NCI-H2171 (cell line): ENCODE measurements around the gene LMO7.

Experiments used
- DNase-seq: peaks from one replicate; lab custom pipeline; 2025; lab: John Stamatoyannopoulos, UW

LMO7 gene

DNA sequence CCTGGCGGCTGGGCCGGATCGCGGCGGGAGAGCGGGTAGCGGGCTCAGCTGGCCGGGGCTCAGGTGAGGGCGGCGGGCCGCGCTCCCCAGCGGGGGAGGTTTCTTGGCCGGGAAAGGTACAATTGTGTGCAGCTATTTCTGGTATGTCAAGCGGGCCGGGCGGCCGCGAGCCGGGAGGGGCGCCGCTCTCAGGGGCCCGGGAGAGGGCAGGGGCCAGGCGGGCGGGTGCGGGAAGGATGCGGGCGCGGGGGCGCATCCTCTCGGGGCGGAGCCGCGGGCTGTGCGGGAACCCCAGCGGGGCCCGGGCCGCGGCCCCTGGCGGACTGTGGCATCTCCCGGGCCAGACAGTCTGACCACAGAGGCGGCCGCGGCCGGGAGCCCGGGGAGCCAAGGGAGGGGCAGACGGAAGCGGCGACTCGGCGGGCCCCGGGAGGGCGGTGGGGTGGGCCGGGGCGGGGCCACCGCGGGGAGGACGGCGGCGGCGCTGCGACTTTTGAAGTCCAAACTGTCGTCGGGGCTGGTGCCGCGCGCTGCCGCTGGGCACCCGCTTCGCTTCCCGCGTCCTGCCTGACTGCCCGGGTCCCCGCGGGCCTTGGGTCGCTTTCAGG, at the start of gene LMO7:
Gene LMO7 (plus strand): TSS at position 503 of the 608 bp plus-strand sequence. CDS start 328 bp downstream, outside the sequence.
- no peak for DNase-seq

DNA sequence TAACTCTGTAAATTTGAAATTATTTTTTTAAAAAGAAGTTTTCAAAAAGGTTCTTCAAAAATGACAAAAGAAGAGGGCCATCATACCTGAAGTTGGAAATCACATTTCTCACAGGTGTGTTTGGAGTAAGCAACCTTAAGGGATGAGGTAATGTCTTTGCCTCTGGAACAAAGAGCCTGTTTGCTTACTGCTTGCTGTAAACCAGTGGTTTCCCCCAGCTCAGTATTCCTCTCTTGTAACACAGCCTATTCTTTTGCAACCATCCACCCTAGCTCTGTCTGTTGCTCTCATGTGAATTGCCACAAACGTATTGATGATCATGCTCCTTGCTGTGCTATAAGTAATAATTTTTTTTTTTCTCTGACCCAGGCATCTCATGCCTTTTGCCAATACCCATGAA, 48.5 kb upstream of the LMO7 start:
- DNase-seq: no peak

DNA sequence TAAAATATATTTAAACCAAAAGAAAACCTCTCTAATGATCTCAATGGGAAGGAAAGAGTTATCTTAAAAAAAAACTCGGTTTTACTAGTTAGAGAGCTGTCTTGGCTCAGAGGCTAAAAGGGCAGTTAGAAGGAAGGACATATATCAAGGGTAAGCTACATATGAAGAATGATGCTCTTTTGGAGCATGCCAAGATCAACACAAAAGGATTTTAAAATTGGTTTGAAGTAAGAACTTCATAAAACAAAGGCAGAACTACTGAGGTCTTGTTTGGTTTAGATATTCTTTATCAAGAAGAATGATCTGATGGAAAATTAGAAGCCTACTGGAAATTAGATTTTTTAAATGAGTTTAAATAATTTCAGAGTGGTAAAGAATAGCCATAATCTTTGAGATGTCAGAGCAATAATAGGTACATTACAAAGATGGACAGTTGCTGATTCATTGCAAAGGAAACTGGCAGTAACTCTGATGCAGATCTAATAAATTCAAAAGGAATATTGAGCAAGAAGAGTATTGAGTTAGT, 39.4 kb upstream of the LMO7 start:
- DNase-seq: no peak

- no peak for DNase-seq
These were observed 35.8 kb upstream of the LMO7 start for GRCh38 chr13:75600371-75600770.

- no peak for DNase-seq
These were observed 33.1 kb upstream of the LMO7 start for GRCh38 chr13:75603038-75603437.

DNA sequence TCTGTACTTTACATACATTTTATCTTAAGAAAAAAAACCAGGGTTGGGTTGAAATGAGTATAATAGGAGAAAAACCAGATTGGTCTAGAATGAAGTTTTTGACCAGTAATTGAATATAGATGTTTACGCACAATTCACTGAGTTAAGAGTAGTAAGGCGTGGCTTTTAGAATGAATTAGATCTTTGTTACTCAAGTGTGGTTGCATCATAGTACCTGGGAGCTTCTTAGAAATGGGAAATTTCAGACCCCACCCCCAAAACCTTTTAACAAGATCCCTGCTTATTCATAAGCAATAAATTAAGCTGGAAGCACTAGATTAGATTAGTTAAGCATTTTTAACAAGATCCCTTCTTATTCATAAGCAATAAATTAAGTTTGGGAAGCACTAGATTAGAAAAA, 28.7 kb upstream of the LMO7 start:
- DNase-seq: no peak

DNA sequence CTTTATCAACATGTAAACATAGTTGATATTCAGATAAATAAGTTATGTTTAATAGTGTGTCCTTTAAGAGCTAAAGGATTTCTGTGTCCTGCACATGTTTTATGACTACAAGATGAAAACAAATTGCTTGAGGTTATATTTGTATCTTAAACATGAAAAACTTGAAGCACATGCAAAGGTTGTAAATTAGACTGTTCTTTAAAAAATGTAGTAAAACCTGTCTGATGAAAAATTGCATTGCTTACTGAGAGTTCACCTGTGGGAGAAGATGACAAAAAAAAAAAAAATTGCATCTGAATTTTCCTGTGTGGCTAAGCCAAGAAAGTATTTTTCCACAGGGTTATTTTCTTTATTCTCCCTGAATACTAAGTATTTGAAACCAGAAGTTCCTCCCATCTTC, 25.7 kb upstream of the LMO7 start:
- no peak for DNase-seq

GRCh38 chr13:75612354-75612753, 23.8 kb upstream of the LMO7 start:
- DNase-seq: no peak

- DNase-seq: no peak
These were observed 18.9 kb upstream of the LMO7 start for GRCh38 chr13:75617230-75617629.

DNA sequence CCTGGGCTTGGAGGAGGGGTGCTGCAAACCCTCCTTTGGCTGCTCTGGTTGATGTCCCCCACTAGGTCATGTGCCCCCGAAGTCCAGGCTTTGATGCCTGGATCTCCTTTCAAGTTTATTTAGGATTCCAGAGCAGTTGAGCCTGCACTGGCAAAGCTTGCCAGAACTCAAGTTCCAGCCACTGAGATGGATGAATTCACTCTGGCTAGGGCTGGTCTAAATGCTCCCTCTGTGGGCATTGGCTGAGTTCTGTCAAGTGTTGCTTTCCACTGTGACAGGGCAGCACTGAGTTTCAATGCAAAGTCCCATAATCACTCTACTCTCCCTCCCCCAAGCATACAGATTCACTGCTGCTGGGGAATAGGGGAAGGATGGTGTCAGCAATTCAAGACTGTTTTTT, 17.8 kb upstream of the LMO7 start:
- DNase-seq: no peak

DNA sequence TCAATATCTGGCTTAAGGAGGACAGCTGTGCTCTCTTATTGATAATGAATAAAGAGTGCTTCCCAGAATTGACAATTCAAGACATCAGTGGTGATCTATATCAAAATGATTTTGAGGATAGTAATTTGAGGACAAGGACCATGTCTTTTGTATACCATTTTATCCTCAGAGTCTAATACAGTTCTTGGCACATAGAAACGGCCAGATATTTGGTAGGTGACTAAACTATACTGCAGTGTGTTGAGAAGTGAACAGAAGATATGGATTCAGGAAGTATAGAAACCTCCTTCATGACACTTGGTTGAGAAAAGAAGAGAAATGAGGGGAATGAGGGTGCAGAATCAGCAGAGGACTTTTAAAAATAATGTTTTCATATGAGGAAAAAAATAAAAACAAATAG, 16.1 kb upstream of the LMO7 start:
- no peak for DNase-seq

DNA sequence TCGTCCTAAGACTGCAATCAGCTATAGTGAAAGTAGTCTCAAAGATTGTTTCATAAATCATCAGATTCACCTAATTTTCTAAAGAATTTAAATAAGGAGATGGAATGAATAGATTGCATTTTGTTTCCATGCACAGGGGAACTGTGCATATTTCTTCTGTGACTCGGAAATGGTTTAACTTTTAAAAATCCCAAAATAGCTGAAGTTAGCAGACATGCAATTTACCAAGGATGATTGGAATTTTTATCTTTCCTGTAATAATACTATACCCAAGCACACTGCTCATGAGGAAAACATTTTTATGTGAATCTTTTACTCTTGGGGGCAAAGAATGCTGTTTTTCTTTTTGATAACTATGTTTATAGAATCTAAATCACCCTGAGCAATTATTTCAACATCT, 15.0 kb upstream of the LMO7 start:
- DNase-seq: no peak

GRCh38 chr13:75628801-75629200, 7.3 kb upstream of the LMO7 start:
- no peak for DNase-seq

- no peak for DNase-seq
These were observed 2.8 kb upstream of the LMO7 start for GRCh38 chr13:75633285-75633684.

GRCh38 chr13:75635101-75635827, 866 bp upstream of the LMO7 start:
- no peak for DNase-seq

GRCh38 chr13:75636436-75637180, 478 bp downstream of the LMO7 start:
- DNase-seq: no peak

- DNase-seq: no peak
These were observed 1.1 kb downstream of the LMO7 start for GRCh38 chr13:75637181-75637750.

DNA sequence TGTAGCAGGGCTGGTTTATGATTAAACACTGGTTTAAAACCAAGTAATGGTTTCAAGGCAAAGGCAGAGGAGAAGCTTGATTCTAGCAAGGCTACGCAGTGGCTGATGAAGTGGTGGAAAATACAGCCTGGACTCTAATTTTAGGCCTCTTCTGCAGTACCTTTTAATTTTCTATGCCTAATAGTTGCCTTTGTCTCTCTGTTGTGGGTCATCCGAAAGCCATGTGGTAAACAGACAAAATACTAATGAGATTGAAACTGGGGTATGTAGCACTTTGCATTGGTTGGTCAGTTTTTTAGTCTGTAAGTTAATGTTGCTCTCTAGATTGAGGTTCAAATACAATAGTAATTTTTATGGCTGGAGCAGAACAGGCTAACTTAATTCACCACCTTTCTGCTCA, 3.3 kb downstream of the LMO7 start:
- DNase-seq: no peak

- DNase-seq: no peak
These were observed 4.9 kb downstream of the LMO7 start for GRCh38 chr13:75641026-75641425.

DNA sequence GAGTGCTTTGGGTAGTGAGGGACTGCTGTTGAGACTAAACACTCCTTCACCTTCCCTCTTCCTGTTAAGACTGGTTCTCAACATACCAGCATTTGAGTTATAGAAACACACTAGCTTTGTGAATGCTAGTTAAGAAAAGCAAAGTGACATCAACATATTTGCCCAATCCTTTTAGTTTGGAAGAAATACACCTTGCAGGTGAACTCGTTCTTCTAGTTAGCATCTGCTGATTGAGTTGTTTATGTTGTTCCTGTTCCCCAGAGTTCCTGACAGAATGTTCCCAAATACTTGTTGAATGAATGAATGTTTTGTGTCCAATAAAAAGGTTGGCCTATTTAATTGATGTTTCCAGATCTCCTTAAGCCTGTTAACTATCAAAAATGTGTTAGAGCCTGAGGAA, 7.1 kb downstream of the LMO7 start:
- no peak for DNase-seq

DNA sequence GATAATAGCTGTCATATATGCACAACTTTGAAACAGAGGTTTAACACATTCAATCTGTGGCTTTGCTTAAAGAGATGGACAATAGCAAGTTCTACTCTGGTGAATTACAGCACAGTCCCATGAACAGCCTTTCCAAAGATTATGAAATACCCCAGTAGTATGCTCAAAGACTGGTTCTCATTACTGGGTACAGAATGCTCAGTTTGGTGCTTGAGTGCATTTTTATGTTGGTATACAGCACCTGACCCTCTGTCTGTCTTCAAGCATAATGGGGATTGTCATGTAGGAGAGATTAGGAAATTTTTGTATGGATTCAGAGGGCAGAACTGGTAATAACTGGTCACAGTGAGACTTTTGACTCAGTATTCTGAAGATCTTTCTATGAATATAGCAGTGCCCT, 7.6 kb downstream of the LMO7 start:
- no peak for DNase-seq

DNA sequence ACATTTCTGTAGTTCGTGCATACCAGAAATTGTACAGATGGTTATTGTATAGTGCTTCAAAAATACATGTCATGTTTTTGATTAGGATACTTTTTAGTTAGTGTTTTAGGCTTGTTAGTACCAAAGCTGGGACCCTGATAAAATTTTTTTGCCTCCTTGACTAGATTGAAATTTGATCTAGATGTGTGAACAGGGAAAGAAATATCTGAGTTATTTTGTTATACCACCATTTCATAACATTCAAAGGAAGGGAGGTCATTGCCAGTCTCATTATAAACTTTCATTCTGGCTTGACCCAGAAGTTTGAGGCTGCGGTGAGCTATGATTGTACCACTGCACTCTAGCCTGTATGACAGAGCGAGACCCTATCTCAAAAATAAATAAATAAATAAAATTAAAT, 9.0 kb downstream of the LMO7 start:
- no peak for DNase-seq
